ENCODE data around the gene ALG10B. TPM values are rescaled to one million over a fixed set of nuclear protein-coding genes. Genes with fewer than 3 reads are reported as not detected.

ALG10B gene
- total RNA-seq, 2 experiments from 2014 or later = 6.6 to 10.1 TPM

DNA sequence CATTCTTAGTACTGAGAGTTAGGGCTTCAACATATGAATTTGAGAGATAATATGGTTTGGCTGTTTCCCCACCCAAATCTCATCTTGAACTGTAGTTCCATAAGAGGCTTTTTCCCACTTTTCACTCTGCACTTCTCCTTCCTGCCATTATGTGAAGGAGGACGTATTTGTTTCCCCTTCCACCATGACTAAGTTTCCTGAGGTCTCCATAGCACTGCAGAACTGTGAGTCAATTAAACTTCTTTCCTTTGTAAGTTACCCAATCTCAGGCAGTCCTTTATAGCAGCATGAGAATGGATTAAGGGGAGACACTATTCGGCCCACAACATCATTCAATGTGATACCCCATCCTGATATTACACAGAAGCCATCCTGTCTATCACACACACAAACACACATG, 36.8 kb upstream of the ALG10B start:
- Mint-ChIP-seq H3K9me3 (no peaks in the 10 kb centered on the region), H3K27ac (no peak overlapping the region), H3K36me3 (ENCODE audit: low read depth) (no peaks in the 10 kb centered on the region), H3K27me3 (peaks cover 4% of the 10 kb centered on the region), H3K4me3 (no peak overlapping the region), H3K4me1 (ENCODE audit: low read depth) (no peaks in the 10 kb centered on the region)
- no peaks in the 10 kb centered on the region for H3K27me3 ChIP-seq (ENCODE audit: control insufficient read depth in 1 of 2, insufficient read depth in 2 of 2, low read length in 2 of 2)
- no peaks in the 10 kb centered on the region for H3K9me3 ChIP-seq (ENCODE audit: control insufficient read depth in 1 of 2, insufficient read depth in 1 of 2, low read length in 2 of 2)
- H3K36me3 ChIP-seq (ENCODE audit: insufficient read depth, low read length) = no peaks in the 10 kb centered on the region
- TF ChIP-seq, protein P1, sequence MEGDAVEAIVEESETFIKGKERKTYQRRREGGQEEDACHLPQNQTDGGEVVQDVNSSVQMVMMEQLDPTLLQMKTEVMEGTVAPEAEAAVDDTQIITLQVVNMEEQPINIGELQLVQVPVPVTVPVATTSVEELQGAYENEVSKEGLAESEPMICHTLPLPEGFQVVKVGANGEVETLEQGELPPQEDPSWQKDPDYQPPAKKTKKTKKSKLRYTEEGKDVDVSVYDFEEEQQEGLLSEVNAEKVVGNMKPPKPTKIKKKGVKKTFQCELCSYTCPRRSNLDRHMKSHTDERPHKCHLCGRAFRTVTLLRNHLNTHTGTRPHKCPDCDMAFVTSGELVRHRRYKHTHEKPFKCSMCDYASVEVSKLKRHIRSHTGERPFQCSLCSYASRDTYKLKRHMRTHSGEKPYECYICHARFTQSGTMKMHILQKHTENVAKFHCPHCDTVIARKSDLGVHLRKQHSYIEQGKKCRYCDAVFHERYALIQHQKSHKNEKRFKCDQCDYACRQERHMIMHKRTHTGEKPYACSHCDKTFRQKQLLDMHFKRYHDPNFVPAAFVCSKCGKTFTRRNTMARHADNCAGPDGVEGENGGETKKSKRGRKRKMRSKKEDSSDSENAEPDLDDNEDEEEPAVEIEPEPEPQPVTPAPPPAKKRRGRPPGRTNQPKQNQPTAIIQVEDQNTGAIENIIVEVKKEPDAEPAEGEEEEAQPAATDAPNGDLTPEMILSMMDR (IDR thresholded peaks at IDR 0.05) = no peak
- ATAC-seq (ENCODE audit: poor library complexity) (no peak), DNase-seq (no peak)
- H3K27ac ChIP-seq (ENCODE audit: low read depth in 1 of 2, low read length in 2 of 2) = no peak overlapping the region
- no peak overlapping the region for H3K4me3 ChIP-seq (ENCODE audit: low read length)
- ChIA-PET POLR2A (no interaction called here), CTCF (no interaction called here)
- intact Hi-C loops (cut with DNase I, micrococcal nuclease) = loop anchor here in 1 of 2 experiments (10.0 kb wide), 1 partner anchor 65 kb away; no protein-coding TSS in a partner anchor
- no peaks in the 10 kb centered on the region for H3K4me1 ChIP-seq (ENCODE audit: insufficient read depth, low read length)

DNA sequence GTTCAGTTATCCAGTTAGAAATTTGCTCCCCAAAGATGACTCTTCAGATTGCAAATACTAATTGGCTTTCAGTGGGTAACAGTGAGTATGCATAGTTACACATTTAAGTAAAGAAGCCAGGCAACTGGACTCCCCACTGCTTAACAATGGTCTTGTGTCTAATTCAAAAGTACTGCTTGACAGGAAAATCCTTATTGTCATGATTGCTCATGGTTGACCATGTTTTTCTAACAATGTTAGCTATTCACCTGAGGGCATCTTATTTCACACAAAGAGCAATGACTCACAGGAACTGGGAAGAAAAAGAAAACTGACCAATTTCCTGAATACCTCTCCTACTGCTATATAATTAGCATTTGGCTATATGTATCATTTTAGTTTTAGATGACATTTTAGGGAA, 33.7 kb upstream of the ALG10B start:
- no peaks in the 10 kb centered on the region for H3K36me3 Mint-ChIP-seq (ENCODE audit: low read depth)
- H3K4me3 Mint-ChIP-seq = no peak overlapping the region
- Histone ChIP-seq H3K36me3 (ENCODE audit: insufficient read depth, low read length) (no peaks in the 10 kb centered on the region), H3K4me3 (ENCODE audit: low read length) (no peak overlapping the region), H3K27ac (ENCODE audit: low read depth in 1 of 2, low read length in 2 of 2) (no peak overlapping the region), H3K4me1 (ENCODE audit: insufficient read depth, low read length) (no peaks in the 10 kb centered on the region), H3K9me3 (ENCODE audit: control insufficient read depth in 1 of 2, insufficient read depth in 1 of 2, low read length in 2 of 2) (no peaks in the 10 kb centered on the region), H3K27me3 (ENCODE audit: control insufficient read depth in 1 of 2, insufficient read depth in 2 of 2, low read length in 2 of 2) (no peaks in the 10 kb centered on the region)
- no peak for ATAC-seq (ENCODE audit: poor library complexity)
- intact Hi-C loops (cut with DNase I, micrococcal nuclease) = loop anchor here in 1 of 2 experiments (10.0 kb wide), 1 partner anchor 62 kb away; no protein-coding TSS in a partner anchor
- H3K27me3 Mint-ChIP-seq = peaks cover 4% of the 10 kb centered on the region
- TF ChIP-seq, protein P1 (IDR thresholded peaks at IDR 0.05) = no peak
- H3K4me1 Mint-ChIP-seq (ENCODE audit: low read depth) = no peaks in the 10 kb centered on the region
- ChIA-PET CTCF (no interaction called here), POLR2A (no interaction called here)
- DNase-seq = no peak
- H3K9me3 Mint-ChIP-seq = no peaks in the 10 kb centered on the region
- no peak overlapping the region for H3K27ac Mint-ChIP-seq

DNA sequence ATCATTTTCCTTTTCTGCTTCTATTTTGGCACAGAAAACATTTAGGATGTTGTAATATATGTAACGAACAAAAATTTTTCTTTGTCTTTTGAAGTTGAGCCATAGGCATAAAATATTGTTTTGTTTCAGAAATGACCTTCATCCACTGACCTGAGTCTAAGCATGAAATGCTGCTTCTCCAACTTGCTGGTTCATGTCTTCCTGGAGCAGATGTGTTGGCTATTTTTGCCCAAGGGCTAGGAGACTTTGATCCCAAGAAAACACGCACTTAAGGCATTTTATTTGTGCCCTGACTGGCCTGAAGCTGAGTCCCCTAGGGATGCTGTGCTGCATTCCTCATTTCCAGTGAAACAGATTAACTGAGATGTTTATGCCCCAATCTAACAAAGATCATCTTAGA, 27.2 kb upstream of the ALG10B start:
- TF ChIP-seq, protein P1 (IDR thresholded peaks at IDR 0.05) = no peak
- Histone ChIP-seq H3K9me3 (ENCODE audit: control insufficient read depth in 1 of 2, insufficient read depth in 1 of 2, low read length in 2 of 2) (peaks cover 0 to 2% of the 10 kb centered on the region in 2 experiments), H3K4me3 (ENCODE audit: low read length) (no peak overlapping the region), H3K4me1 (ENCODE audit: insufficient read depth, low read length) (no peaks in the 10 kb centered on the region), H3K27me3 (ENCODE audit: control insufficient read depth in 1 of 2, insufficient read depth in 2 of 2, low read length in 2 of 2) (peaks cover 0 to 3% of the 10 kb centered on the region in 2 experiments), H3K27ac (ENCODE audit: low read depth in 1 of 2, low read length in 2 of 2) (no peak overlapping the region), H3K36me3 (ENCODE audit: insufficient read depth, low read length) (no peaks in the 10 kb centered on the region)
- ChIA-PET POLR2A (no interaction called here), CTCF (no interaction called here)
- intact Hi-C loops (cut with DNase I, micrococcal nuclease) = loop anchor here in 1 of 2 experiments (10.0 kb wide), 1 partner anchor 55 kb away; no protein-coding TSS in a partner anchor
- Mint-ChIP-seq H3K27ac (no peak overlapping the region), H3K9me3 (no peaks in the 10 kb centered on the region), H3K27me3 (peaks cover 8% of the 10 kb centered on the region), H3K36me3 (ENCODE audit: low read depth) (no peaks in the 10 kb centered on the region), H3K4me3 (no peak overlapping the region), H3K4me1 (ENCODE audit: low read depth) (no peaks in the 10 kb centered on the region)
- no peak for DNase-seq
- ATAC-seq (ENCODE audit: poor library complexity) = no peak

Measured in CD4-positive, alpha-beta T cell (primary cell).